Esophagus (tissue), 2 donors: ENCODE data around the gene TRERF1. TPM values are rescaled to one million over a fixed set of nuclear protein-coding genes. Genes with fewer than 3 reads are reported as not detected.

Experiments
- H3K27ac ChIP-seq, 2 donors: one replicate each; pipeline ENCODE4 v1.5.1; 2013; ENCODE audit warnings: low read depth in 2 of 2, mild to moderate bottlenecking in 2 of 2, inconsistent platforms in 1 of 2, low read length in 1 of 2, moderate library complexity in 1 of 2
- H3K27me3 ChIP-seq, 2 donors: one replicate each; pipeline ENCODE4 v1.6.1; 2013; ENCODE audit warnings: low read length in 2 of 2, control low read depth in 1 of 2, mild to moderate bottlenecking in 1 of 2; ENCODE audit not compliant: insufficient read depth in 2 of 2, control insufficient read depth in 1 of 2
- H3K36me3 ChIP-seq, 2 donors: one replicate each; pipeline ENCODE4 v1.6.1; 2013; ENCODE audit warnings: low read length in 1 of 2; ENCODE audit not compliant: control insufficient read depth in 2 of 2, insufficient read depth in 2 of 2
- H3K4me1 ChIP-seq, 2 donors: one replicate each; pipeline ENCODE4 v1.6.1; 2013; ENCODE audit warnings: low read length in 1 of 2; ENCODE audit not compliant: control insufficient read depth in 2 of 2, insufficient read depth in 2 of 2
- H3K4me3 ChIP-seq, 2 donors: one replicate each; pipeline ENCODE4 v1.5.1; 2013; ENCODE audit warnings: low read length in 2 of 2, mild to moderate bottlenecking in 2 of 2, low read depth in 1 of 2, moderate library complexity in 1 of 2
- H3K9me3 ChIP-seq, 2 donors: one replicate each; pipeline ENCODE4 v1.6.1; 2013; ENCODE audit warnings: mild to moderate bottlenecking in 2 of 2, low read depth in 1 of 2, low read length in 1 of 2, moderate library complexity in 1 of 2; ENCODE audit not compliant: control insufficient read depth in 2 of 2, insufficient read depth in 1 of 2
- WGBS, 2 donors: extraction: QIAGEN DNeasy Blood & Tissue Kit; methylation state at CpG; one replicate each; pipeline ENCODE4 v1.1.7; 2013; 5-methylcytosine and 5-hydroxymethylcytosine counted together
- polyA plus RNA-seq, 2 donors: library from polyadenylated mRNA; stranded (reverse); fragments of 200-250 nt; gene quantifications; one replicate each; pipeline ENCODE4 v1.2.3, GENCODE V29; 2013
- donor health status: healthy with polysubstance abuse.
- donor health status: Bipolar disorder and iron deficiency.

Gene TRERF1
- polyA plus RNA-seq, 2 donors: 4.6 to 8.1 TPM

DNA sequence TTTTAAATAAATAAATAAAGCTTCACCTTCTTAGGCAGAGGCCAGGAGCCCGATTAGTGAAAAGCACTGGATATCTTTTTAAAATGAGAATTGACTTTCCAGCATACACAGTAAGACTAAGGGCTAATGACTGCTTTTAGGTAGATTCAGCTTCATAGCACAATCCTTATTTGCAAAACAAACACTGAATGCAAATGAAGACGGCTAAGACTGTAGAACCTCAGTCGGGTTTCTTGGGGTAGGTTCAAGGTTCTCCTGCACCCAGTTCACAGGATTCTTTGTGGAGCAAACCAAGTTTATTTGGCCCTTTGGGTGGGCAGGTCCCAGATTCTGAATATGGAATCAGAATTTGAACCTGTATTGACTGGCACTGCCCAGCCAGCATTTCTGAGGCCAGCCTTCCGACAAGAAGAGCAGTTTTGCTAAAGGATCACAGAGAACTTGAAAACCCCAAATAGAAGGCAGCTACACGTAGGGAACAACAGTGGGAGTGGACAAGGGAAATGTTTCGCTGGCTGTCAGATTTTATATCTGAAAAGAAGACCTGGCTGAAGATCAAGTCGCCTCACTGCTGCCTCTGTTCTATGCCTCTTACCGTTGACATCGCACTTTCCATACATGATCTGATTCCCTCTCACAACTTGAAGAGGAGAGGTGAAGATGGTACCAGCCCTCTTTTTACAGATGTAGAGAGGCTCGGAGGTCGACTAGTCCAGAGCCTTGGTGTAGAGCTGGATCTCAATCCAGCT, 8.2 kb downstream of the TRERF1 start:
- 68 to 70% methylated on average over 11 of the region's 11 CpGs for WGBS, 2 donors
- peaks cover 0 to 12% of the 10 kb centered on the region in 2 donors for H3K4me1 ChIP-seq
- no peaks in the 10 kb centered on the region for H3K9me3 ChIP-seq
- H3K27me3 ChIP-seq: no peaks in the 10 kb centered on the region
- H3K36me3 ChIP-seq: no peaks in the 10 kb centered on the region
- no peak overlapping the region for H3K4me3 ChIP-seq
- peak overlapping the region; percentile 45 to 53 for H3K27ac ChIP-seq

GRCh38 chr6:42441697-42442081, 10.0 kb downstream of the TRERF1 start:
- Histone ChIP-seq H3K9me3 (no peaks in the 10 kb centered on the region), H3K27me3 (no peaks in the 10 kb centered on the region), H3K4me3 (no peak overlapping the region), H3K36me3 (no peaks in the 10 kb centered on the region), H3K4me1 (peaks cover 0 to 13% of the 10 kb centered on the region in 2 donors), H3K27ac (peak overlapping the region; percentile 47 to 67)
- WGBS, 2 donors: 68 to 77% methylated on average over 5 of the region's 5 CpGs

DNA sequence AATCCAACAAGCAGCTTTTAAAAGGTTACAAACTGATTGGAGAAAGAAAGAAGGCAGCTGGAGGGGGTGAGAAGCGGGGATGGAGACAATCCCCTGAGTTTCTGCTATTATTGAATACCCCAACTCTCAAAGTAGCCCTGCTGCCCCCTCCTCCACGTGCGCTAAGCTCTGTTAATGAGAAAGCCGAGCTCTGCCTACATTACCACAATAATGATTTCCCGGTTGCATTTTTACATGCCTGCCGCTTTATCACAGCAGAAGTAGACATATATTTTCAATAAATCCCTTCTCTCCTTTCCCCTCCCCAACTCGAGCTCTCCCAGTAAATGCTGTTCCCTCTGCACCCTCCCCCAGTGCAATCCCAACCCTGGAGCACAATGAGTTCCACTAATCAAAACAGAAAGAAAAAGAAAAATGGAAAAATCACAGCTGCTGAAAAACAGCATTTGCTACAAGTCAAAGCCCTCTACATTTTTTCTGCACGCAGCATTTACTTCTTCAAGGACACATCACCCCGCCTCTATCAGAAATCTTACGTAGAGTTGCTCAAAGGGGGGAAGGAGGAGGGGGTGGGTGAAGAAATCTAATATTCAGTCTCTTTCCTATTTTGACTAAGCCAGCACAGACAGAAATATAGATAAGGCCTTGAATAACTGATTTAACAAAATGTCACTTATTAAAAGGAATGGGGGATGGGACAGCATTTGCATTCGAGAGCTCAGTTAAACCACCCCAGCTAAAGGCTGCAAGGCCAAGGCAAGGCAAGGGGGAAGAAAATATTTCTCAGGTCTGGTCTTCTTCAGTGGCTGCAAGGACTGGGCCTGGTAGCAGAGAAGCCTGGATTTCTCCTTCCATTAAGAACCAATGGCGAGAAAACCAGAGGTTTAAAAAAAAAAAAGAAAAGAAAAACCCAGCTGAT, 10.7 kb downstream of the TRERF1 start:
- Histone ChIP-seq H3K27me3 (no peaks in the 10 kb centered on the region), H3K4me3 (no peak overlapping the region), H3K4me1 (peaks cover 0 to 13% of the 10 kb centered on the region in 2 donors), H3K27ac (peak overlapping the region; percentile 60 to 65), H3K36me3 (no peaks in the 10 kb centered on the region), H3K9me3 (no peaks in the 10 kb centered on the region)
- 62 to 68% methylated on average over 12 of the region's 12 CpGs for whole genome bisulfite sequencing, 2 donors

- H3K4me3 ChIP-seq: no peak overlapping the region
- H3K27ac ChIP-seq: peak overlapping the region in 1 of 2 donors; percentile 62
- no peaks in the 10 kb centered on the region for H3K9me3 ChIP-seq
- no peaks in the 10 kb centered on the region for H3K27me3 ChIP-seq
- peaks cover 0 to 10% of the 10 kb centered on the region in 2 donors for H3K4me1 ChIP-seq
- WGBS, 2 donors: 81 to 85% methylated on average over 6 of the region's 6 CpGs
- H3K36me3 ChIP-seq: no peaks in the 10 kb centered on the region
These were observed 11.7 kb downstream of the TRERF1 start for GRCh38 chr6:42440027-42440426.

- Histone ChIP-seq H3K4me3 (no peak overlapping the region), H3K36me3 (no peaks in the 10 kb centered on the region), H3K9me3 (no peaks in the 10 kb centered on the region), H3K27ac (no peak overlapping the region), H3K4me1 (peaks cover 0 to 5% of the 10 kb centered on the region in 2 donors), H3K27me3 (no peaks in the 10 kb centered on the region)
- 86 to 92% methylated on average over 2 of the region's 2 CpGs for WGBS, 2 donors
These were observed 14.9 kb downstream of the TRERF1 start for GRCh38 chr6:42436825-42437224.

DNA sequence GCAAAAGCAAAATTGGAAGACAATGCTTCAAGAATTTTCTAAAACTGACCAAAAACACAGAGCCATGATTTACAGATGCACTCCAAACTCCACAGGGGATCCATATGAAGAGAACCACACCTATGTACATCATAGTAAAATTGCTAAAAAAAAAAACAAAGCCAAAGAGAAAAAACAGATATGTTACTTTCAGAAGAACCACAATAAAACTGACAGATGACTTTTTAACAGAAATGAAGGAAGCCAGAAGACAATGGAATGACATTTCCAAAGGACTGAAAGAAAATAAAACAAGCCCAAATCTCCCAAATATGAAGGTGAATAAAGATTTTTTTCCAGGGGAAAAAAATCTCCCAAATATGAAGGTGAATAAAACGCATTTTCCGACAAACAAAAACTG, 17.5 kb downstream of the TRERF1 start:
- Histone ChIP-seq H3K27me3 (no peaks in the 10 kb centered on the region), H3K9me3 (no peaks in the 10 kb centered on the region), H3K4me3 (no peak overlapping the region), H3K4me1 (peaks cover 2 to 4% of the 10 kb centered on the region in 2 donors), H3K27ac (no peak overlapping the region), H3K36me3 (no peaks in the 10 kb centered on the region)
- WGBS, 2 donors: 95 to 97% methylated on average over 2 of the region's 2 CpGs

GRCh38 chr6:42433409-42433808, 18.3 kb downstream of the TRERF1 start:
- H3K4me3 ChIP-seq: no peak overlapping the region
- H3K9me3 ChIP-seq: no peaks in the 10 kb centered on the region
- no peaks in the 10 kb centered on the region for H3K27me3 ChIP-seq
- no peaks in the 10 kb centered on the region for H3K36me3 ChIP-seq
- 98 to 99% methylated on average over 2 of the region's 2 CpGs for WGBS, 2 donors
- H3K4me1 ChIP-seq: peaks cover 7 to 9% of the 10 kb centered on the region in 2 donors
- no peak overlapping the region for H3K27ac ChIP-seq

GRCh38 chr6:42431877-42432276, 19.8 kb downstream of the TRERF1 start:
- Histone ChIP-seq H3K36me3 (no peaks in the 10 kb centered on the region), H3K9me3 (no peaks in the 10 kb centered on the region), H3K4me1 (peaks cover 4 to 9% of the 10 kb centered on the region in 2 donors), H3K27ac (no peak overlapping the region), H3K27me3 (no peaks in the 10 kb centered on the region), H3K4me3 (no peak overlapping the region)
- WGBS, 2 donors: 88 to 95% methylated on average over 3 of the region's 3 CpGs

- no peaks in the 10 kb centered on the region for H3K27me3 ChIP-seq
- H3K9me3 ChIP-seq: no peaks in the 10 kb centered on the region
- 90 to 96% methylated on average over 3 of the region's 3 CpGs for WGBS, 2 donors
- peaks cover 4 to 9% of the 10 kb centered on the region in 2 donors for H3K4me1 ChIP-seq
- no peaks in the 10 kb centered on the region for H3K36me3 ChIP-seq
- H3K27ac ChIP-seq: no peak overlapping the region
- H3K4me3 ChIP-seq: no peak overlapping the region
These were observed 20.4 kb downstream of the TRERF1 start for GRCh38 chr6:42431356-42431755.
